HepG2 (cell line): ENCODE measurements around the gene ZNF503. TPM values are rescaled to one million over a fixed set of nuclear protein-coding genes. Genes with fewer than 3 reads are reported as not detected.

ENCODE experiments used
- ATF7-NPFF ChIP-seq: sonication (generic); formaldehyde crosslinking; IDR thresholded peaks from 2 replicates; pipeline ENCODE4 v1.8.1; 2023; ENCODE audit warnings: mild to moderate bottlenecking, low read depth, missing genetic modification reagents, moderate library complexity
- FOXP1 ChIP-seq, 2 experiments: fragments of 450-650 bp in 1 of 2; IDR thresholded peaks; 2 replicates each; pipeline ENCODE4 v1.6.1; 2017 to 2018; ENCODE audit warnings: antibody characterized with exemption in 1 of 2
- HMGA1 ChIP-seq: sonication (generic); formaldehyde crosslinking; conservative IDR thresholded peaks from 2 replicates; pipeline ENCODE4 v1.4.0; 2020; ENCODE audit warnings: missing genetic modification reagents
- HNRNPK ChIP-seq: fragments of 200-400 bp; formaldehyde crosslinking; IDR thresholded peaks from 2 replicates; pipeline ENCODE4 v1.6.1; 2018; ENCODE audit warnings: low read length, low read depth, moderate library complexity, mild to moderate bottlenecking; ENCODE audit not compliant: poor library complexity, severe bottlenecking
- KAT8 ChIP-seq: IDR thresholded peaks from 2 replicates; pipeline ENCODE4 v1.6.1; 2016; ENCODE audit warnings: missing genetic modification reagents, missing compliant biosample characterization
- PRPF4 ChIP-seq: fragments of 200-400 bp; formaldehyde crosslinking; IDR thresholded peaks from 2 replicates; pipeline ENCODE4 v1.6.1; 2016; ENCODE audit warnings: low read length, low read depth; ENCODE audit not compliant: poor library complexity, severe bottlenecking
- SKIL ChIP-seq: sonication (generic); formaldehyde crosslinking; IDR thresholded peaks from 2 replicates; pipeline ENCODE4 v1.8.0; 2022; ENCODE audit warnings: missing genetic modification reagents, mild to moderate bottlenecking, moderate library complexity, borderline replicate concordance
- SOX6 ChIP-seq, 2 experiments: fragments of 450-650 bp in 1 of 2; sonication (generic) in 1 of 2; formaldehyde crosslinking in 1 of 2; IDR thresholded peaks; 2 replicates each; pipeline versions ENCODE4 v1.4.0 to v1.6.1; 2017 to 2020; ENCODE audit warnings: antibody characterized with exemption in 1 of 2, mild to moderate bottlenecking in 1 of 2, missing genetic modification reagents in 1 of 2
- ZNF274 ChIP-seq: sonication (generic); formaldehyde crosslinking; IDR thresholded peaks from 2 replicates; pipeline ENCODE4 v1.5.1; 2020; ENCODE audit warnings: mild to moderate bottlenecking, missing genetic modification reagents
- ZNF3 ChIP-seq: IDR thresholded peaks from 2 replicates; pipeline ENCODE4 v1.7.0; 2017; ENCODE audit warnings: inconsistent platforms
- ZNF432 ChIP-seq: sonication (generic); formaldehyde crosslinking; IDR thresholded peaks from 2 replicates; pipeline ENCODE4 v1.5.0; 2020; ENCODE audit warnings: missing genetic modification reagents, mild to moderate bottlenecking, borderline replicate concordance
- ZNF547 ChIP-seq: sonication (generic); formaldehyde crosslinking; IDR thresholded peaks from 2 replicates; pipeline ENCODE4 v1.5.1; 2020; ENCODE audit warnings: mild to moderate bottlenecking, missing genetic modification reagents
- ZNF562 ChIP-seq: sonication (generic); formaldehyde crosslinking; IDR thresholded peaks from 2 replicates; pipeline ENCODE4 v1.8.0; 2022; ENCODE audit warnings: missing genetic modification reagents, borderline replicate concordance
- ZNF597 ChIP-seq: sonication (generic); formaldehyde crosslinking; IDR thresholded peaks from 2 replicates; pipeline ENCODE4 v1.5.0; 2020; ENCODE audit warnings: missing genetic modification reagents
- ZNF781 ChIP-seq: sonication (generic); formaldehyde crosslinking; IDR thresholded peaks from 2 replicates; pipeline ENCODE4 v1.5.1; 2020; ENCODE audit warnings: borderline replicate concordance, mild to moderate bottlenecking, missing genetic modification reagents; ENCODE audit errors: not compliant biosample characterization
- ZSCAN5A ChIP-seq: sonication (generic); formaldehyde crosslinking; IDR thresholded peaks from 2 replicates; pipeline ENCODE4 v1.8.0; 2022; ENCODE audit warnings: mild to moderate bottlenecking, missing genetic modification reagents, borderline replicate concordance
- polyA plus RNA-seq, 8 experiments: library from polyadenylated mRNA; depleted of rRNA in 3 of 8; stranded (reverse) in 7 of 8; unstranded in 1 of 8; fragments of >200 nt; fragmentation: Illumina TruSeq in 4 of 8; extraction: Trizol in 4 of 8; gene quantifications; 2 replicates each; pipeline versions ENCODE4 v1.2.1 to v1.2.3, GENCODE V29; 2011 to 2016; ENCODE audit warnings: low read depth in 4 of 8, missing spikeins in 1 of 8, mixed read lengths in 1 of 8; ENCODE audit not compliant: insufficient read depth in 1 of 8
- total RNA-seq, 5 experiments: library from RNA; depleted of rRNA; stranded (reverse); fragments of >200 nt; fragmentation: Illumina TruSeq; extraction: Trizol; gene quantifications; 2 replicates each; pipeline ENCODE4 v1.2.3, GENCODE V29; 2016; ENCODE audit warnings: low read depth in 1 of 5
- TF ChIP-seq, protein P1 (sequence below): sonication (generic); formaldehyde crosslinking; IDR thresholded peaks from 2 replicates; pipeline ENCODE4 v1.8.0; 2022; ENCODE audit warnings: missing genetic modification reagents, mild to moderate bottlenecking, borderline replicate concordance
- TF ChIP-seq, protein P2 (sequence below): sonication (generic); formaldehyde crosslinking; IDR thresholded peaks from 2 replicates; pipeline ENCODE4 v1.8.0; 2022; ENCODE audit warnings: mild to moderate bottlenecking, missing genetic modification reagents, moderate library complexity

The ZNF503 gene
- total and polyA plus RNA-seq, 2 of the 13 experiments (the other 11 are each of a cell fraction or from before 2014, with no cell fraction given) = 2.7 to 8.3 TPM

DNA sequence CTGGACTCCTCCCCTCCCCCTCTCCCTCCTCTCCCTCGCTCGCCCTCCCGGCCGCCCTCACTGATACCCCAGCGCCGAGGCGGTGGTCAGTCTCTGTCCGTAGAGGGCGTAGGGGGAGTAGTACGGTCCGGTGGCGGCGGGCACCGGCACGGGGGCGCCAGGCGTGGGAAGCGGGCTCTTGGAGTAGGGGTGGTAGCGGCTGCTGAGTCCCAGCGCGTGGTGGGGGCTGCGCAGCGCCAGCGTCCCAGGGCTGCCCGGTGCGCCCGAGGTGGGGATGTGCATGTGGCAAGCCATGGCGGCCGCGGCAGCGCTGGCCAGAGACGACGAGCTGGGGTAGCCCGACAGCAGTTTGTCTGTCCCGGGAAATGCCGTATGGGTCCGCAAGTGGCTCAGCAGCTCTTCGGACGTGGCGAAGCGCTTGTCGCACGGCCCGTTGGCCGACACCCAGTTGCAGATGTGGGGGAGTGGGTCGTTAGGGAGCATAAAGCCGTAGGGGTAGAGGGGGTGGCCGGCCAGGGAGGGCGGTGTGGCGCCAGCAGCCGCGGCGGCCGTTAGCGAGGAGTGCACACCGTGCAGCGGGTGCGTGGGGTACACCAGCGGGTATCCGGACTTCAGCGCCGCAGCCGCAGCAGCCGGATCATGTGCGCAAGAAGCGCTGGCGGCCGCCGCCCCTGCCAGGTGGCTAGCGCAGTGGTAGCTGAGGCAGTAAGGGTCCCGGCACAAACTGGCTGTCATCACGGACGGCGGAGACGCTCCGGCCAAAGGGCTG, 2.7 kb downstream of the ZNF503 start (continued):
- TF ChIP-seq SKIL (CRISPR knock-in tag) (no peak), ZNF597 (CRISPR knock-in tag) (no peak), HMGA1 (CRISPR knock-in tag) (no peak), HNRNPK (peak; percentile 94), SOX6 (IDR thresholded peaks at IDR 0.05) (no peak), SOX6 (CRISPR knock-in tag; IDR thresholded peaks at IDR 0.05) (0 out of 2 replicates have a peak, but pooled peaks have one; percentile 4), ZNF547 (CRISPR knock-in tag) (0 out of 2 replicates have a peak, but pooled peaks have one; percentile 14), ZNF562 (CRISPR knock-in tag) (no peak), ZNF432 (CRISPR knock-in tag) (no peak), ZNF274 (CRISPR knock-in tag) (0 out of 2 replicates have a peak, but pooled peaks have one; percentile 10), ZSCAN5A (no peak), KAT8 (no peak), PRPF4 (peak; percentile 31), ZNF3 (CRISPR knock-in tag) (no peak), ATF7-NPFF (CRISPR knock-in tag) (0 out of 2 replicates have a peak, but pooled peaks have one; percentile 37), FOXP1 (IDR thresholded peaks at IDR 0.05) (no peak), FOXP1 (CRISPR knock-in tag; IDR thresholded peaks at IDR 0.05) (no peak), ZNF781 (no peak)
- TF ChIP-seq, protein P1, sequence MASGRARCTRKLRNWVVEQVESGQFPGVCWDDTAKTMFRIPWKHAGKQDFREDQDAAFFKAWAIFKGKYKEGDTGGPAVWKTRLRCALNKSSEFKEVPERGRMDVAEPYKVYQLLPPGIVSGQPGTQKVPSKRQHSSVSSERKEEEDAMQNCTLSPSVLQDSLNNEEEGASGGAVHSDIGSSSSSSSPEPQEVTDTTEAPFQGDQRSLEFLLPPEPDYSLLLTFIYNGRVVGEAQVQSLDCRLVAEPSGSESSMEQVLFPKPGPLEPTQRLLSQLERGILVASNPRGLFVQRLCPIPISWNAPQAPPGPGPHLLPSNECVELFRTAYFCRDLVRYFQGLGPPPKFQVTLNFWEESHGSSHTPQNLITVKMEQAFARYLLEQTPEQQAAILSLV (CRISPR knock-in tag) = peak; percentile 26; the same call in 1 of the 2 replicates
- TF ChIP-seq, protein P2, sequence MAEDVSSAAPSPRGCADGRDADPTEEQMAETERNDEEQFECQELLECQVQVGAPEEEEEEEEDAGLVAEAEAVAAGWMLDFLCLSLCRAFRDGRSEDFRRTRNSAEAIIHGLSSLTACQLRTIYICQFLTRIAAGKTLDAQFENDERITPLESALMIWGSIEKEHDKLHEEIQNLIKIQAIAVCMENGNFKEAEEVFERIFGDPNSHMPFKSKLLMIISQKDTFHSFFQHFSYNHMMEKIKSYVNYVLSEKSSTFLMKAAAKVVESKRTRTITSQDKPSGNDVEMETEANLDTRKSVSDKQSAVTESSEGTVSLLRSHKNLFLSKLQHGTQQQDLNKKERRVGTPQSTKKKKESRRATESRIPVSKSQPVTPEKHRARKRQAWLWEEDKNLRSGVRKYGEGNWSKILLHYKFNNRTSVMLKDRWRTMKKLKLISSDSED (CRISPR knock-in tag) = no peak
